HEK293T (cell line): ENCODE data around the gene OLA1.

Experiments
- BHLHE40 ChIP-seq: fragments of 450-650 bp; IDR thresholded peaks from 2 replicates; pipeline ENCODE4 v1.6.1; 2016; ENCODE audit warnings: mild to moderate bottlenecking, moderate library complexity, borderline replicate concordance
- FOXK2 ChIP-seq: fragments of 450-650 bp; IDR thresholded peaks from 2 replicates; pipeline ENCODE4 v1.6.1; 2016; ENCODE audit warnings: mild to moderate bottlenecking
- FOXM1 ChIP-seq: fragments of 450-650 bp; IDR thresholded peaks from 2 replicates; pipeline ENCODE4 v1.6.1; 2017; ENCODE audit warnings: mild to moderate bottlenecking, borderline replicate concordance
- L3MBTL2 ChIP-seq: fragments of 450-650 bp; conservative IDR thresholded peaks from 2 replicates; pipeline ENCODE4 v1.6.1; 2016; ENCODE audit warnings: mild to moderate bottlenecking
- SP1 ChIP-seq: fragments of 450-650 bp; IDR thresholded peaks from 2 replicates; pipeline ENCODE4 v1.6.1; 2017
- SUZ12 ChIP-seq: fragments of 450-650 bp; IDR thresholded peaks from 2 replicates; pipeline ENCODE4 v1.6.1; 2016; ENCODE audit warnings: mild to moderate bottlenecking

- TF ChIP-seq SUZ12 = no peak
- TF ChIP-seq SP1 = no peak
- no peak for TF ChIP-seq BHLHE40
- TF ChIP-seq L3MBTL2 = no peak
- TF ChIP-seq FOXM1 = no peak
- TF ChIP-seq FOXK2 = no peak
Observed at GRCh38 chr2:174121175-174121574, 127.2 kb downstream of the OLA1 start.
